ENCODE measurements around the gene KLK3.
A peak's percentile ranks its signal among the peaks of the same experiment; 100 is the strongest.
"Not testable (repeated sequence)": the region's sequence is repeated elsewhere in the genome, so short reads cannot be mapped to it uniquely, and the experiment has no call there.

The KLK3 gene

GRCh38 chr19:50870417-50871089, 15.8 kb downstream of the KLK3 start:
- peak; percentile 9 for DNase-seq

GRCh38 chr19:50873056-50873455, 18.3 kb downstream of the KLK3 start, which contains the start of gene KLK2:
TSS of gene KLK2 (plus strand) at chr19:50873439. CDS start at chr19:50873474, 35 bp downstream.
- DNase-seq, result no peak

- DNase-seq, result no peak
Measured at GRCh38 chr19:50874211-50874610, 19.5 kb downstream of the KLK3 start.

DNA sequence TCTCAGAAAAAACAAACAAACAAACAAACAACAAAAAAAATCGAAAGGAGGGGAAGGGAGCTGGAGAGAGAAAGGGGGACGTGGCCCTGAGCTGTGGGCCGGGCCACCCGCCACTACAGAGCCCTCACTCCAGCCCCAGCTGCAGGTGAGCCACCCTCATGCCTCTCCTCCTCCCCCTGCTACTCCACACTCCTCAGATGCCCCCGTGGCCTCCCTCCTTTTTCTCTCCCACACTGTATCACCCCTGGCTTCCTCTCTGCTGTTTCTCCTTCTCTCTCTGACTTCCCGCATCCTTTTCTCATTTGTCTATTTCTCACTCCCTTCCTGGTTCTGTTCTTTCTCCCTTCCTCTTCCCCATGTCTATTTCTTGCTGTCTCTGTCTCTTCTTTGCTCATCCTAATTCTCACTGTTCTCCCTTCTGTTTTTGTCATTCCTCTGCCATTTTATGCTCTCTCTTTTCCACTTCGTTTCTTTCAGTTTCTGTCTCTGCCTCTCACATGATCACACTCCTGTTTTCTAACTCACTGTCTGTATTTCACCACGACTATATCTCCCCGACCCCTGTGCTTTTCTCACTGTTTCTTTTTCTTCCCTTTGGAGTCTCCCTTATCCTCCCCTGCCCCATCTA, 21.2 kb downstream of the KLK3 start:
- DNase-seq, result no peak

DNA sequence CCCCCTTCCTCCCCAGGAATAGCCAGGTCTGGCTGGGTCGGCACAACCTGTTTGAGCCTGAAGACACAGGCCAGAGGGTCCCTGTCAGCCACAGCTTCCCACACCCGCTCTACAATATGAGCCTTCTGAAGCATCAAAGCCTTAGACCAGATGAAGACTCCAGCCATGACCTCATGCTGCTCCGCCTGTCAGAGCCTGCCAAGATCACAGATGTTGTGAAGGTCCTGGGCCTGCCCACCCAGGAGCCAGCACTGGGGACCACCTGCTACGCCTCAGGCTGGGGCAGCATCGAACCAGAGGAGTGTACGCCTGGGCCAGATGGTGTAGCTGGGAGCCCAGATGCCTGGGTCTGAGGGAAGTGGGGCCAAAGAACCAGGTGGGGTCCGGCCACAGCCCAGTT, 21.7 kb downstream of the KLK3 start:
- DNase-seq, result no peak

DNA sequence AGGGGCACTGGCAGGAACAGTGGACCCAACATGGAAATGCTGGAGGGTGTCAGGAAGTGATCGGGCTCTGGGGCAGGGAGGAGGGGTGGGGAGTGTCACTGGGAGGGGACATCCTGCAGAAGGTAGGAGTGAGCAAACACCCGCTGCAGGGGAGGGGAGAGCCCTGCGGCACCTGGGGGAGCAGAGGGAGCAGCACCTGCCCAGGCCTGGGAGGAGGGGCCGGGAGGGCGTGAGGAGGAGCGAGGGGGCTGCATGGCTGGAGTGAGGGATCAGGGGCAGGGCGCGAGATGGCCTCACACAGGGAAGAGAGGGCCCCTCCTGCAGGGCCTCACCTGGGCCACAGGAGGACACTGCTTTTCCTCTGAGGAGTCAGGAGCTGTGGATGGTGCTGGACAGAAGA, 22.6 kb downstream of the KLK3 start:
- DNase-seq, result no peak

GRCh38 chr19:50878851-50879250, 24.1 kb downstream of the KLK3 start:
- DNase-seq, result no peak

DNA sequence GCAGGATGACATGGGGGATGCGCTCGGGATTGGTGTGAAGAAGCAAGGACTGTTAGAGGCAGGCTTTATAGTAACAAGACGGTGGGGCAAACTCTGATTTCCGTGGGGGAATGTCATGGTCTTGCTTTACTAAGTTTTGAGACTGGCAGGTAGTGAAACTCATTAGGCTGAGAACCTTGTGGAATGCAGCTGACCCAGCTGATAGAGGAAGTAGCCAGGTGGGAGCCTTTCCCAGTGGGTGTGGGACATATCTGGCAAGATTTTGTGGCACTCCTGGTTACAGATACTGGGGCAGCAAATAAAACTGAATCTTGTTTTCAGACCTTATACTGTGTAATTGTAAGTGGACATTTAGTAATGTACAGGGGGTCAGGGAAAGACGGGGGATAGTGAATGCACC, 25.5 kb downstream of the KLK3 start:
- DNase-seq, result no peak

- DNase-seq, result no peak
Measured at GRCh38 chr19:50882188-50882587, 27.5 kb downstream of the KLK3 start.

DNA sequence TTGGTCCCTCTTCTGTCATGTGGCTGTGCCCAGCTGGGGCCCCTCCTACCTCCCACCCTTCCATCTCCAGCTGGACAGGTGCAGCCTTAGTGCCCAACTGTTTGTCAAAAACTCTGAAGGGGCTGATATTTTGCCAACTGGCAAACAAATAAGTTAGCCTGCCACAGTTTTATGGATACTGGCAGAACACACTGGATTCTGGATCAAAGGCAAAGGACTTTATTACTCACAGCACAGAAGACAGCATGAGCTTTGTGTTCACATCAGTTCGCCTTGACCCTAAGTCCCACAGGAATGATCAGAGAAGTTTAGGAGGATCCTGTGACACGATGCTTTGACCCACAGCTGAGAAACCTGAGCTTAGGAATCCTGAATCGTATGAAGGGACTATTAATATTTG, 34.9 kb downstream of the KLK3 start:
- no peak for DNase-seq

DNA sequence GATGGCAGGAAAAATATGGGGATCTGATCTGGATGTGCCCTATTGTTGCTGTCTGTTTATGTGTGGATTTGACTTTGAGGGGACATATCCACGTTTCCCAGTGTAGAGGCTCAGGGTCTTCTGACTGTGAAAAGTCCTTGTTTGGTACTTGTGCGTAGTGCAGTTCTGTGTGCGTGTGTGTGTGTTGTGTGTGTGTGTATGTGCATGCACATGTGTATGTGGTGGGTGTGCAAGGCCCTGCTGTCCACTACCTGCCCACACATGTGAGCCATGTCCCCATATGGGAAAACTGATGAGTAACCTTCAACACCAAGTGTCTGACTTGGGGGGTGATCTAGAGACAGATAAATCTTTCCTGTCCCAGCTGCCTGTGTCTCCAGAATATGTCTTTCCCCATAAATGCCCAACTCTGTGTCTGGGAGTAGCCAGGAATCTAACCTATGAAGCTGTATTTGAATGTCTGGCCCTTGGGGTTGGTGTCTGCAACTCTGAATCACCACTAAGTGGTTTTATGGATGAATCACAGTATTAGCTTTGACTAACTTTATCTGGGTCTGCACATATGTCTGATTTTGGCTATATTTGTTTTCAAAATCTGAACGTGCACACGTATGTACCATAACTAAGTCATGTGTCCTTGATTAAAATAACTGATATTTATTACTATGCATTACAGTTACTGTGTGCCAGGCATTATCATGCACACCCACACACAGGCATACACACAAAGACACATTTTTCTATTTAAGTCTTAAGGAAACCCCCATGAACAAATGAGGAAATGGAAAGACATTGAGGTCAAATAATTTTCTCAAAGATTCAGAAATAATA, 35.9 kb downstream of the KLK3 start:
- DNase-seq, result peak; percentile 12

GRCh38 chr19:50891253-50891625, 36.5 kb downstream of the KLK3 start:
- no peak for DNase-seq

DNA sequence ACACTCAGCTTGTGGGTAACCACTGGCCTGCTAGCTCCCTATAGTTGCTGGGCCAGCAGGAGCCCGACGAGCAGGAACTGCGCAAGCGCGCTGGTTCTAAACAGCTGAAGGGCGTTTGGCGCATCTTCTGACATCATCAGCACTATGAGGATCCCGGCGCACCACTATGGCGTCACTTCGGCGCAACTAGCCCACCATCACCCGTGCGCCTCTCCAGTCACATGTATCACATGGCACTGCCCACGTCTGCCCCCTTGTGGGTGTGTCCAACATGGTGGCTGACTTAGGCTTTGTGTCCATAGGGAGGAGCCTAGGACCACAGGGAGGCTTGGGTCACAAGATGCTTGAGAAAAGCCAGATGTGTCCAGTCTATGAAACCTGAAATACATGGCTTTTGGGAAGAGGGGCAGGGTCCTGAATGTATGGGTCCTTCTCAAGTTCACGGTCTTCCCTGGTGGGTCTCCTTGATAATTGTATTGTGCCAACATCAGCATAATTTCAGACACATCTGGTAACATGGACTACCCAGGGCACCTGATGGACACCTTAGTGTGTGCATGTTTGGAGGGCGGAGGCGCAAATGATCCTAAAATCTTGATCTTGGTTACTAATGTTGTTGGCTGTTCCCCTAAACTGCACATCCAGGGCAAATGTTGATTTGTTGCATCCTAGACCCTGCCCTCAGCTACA, 38.5 kb downstream of the KLK3 start:
- DNase-seq, result no peak

GRCh38 chr19:50894478-50895356, 40.0 kb downstream of the KLK3 start:
- DNase-seq, result no peak

- not testable (repeated sequence) for DNase-seq
Measured at GRCh38 chr19:50896089-50896590, 41.4 kb downstream of the KLK3 start.

DNA sequence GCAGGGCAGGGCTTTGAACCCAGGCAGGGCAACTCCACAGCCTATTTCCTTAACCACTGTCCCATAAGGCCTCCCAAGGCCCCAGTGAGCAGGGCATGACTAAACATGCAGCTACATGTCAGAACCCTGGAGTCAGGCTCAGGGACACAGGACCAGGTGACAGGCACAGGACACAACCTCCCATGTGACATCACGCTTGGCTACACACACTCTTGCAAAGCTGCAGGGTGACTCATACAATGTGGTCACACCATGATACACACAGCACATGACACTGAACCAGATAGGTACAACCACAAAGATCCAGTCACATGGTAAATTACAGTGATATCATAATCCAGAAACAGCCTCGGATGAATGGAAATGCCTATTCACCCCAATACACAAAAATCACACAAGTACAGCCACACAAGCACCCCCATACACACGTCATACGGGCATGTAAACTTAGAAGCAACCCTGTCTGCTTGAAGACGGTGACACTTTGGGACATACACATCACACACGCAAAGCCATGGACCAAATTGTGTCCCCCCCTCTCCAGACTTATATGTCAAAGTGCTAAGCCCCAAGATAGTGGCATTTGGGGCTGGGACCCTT, 42.0 kb downstream of the KLK3 start:
- no peak for DNase-seq

DNA sequence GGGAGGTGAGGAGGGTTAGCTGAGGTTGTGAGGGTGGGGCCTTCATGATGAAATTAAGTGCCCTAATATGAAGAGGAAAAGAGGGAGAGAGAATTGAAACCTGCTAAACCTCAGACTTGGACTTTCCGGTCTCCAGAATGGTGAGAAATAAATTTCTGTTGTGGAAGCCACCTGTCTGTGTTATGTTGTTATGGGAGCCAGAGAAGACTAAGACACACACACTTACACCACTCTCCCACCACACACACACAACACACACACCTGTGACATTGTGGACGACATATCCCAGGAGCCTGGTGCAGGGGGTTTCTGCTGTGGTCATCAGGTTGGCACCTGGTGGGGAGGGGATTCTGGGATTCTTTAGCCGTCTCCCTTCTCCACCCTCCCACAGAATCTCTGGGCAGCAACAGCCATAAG, 42.5 kb downstream of the KLK3 start:
- no peak for DNase-seq

DNA sequence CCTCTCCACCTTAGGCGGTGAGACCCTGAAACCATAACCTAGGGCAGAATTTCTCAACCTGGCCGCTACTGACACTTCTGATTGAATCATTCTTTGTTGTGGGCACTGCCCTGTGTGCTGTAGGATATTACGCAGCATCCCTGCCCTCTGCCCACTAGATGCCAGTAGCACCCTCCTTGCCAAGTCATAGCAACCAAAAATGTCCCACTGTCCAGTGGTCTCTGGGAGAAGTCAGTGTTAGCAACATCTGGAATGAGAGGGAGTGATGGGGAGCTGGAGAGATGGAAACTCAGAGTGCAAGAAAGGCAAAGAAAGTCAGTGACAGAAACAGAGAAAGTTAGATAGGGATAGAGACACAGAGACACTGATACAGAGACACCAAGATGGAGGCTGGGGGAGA, 42.9 kb downstream of the KLK3 start:
- no peak for DNase-seq

DNA sequence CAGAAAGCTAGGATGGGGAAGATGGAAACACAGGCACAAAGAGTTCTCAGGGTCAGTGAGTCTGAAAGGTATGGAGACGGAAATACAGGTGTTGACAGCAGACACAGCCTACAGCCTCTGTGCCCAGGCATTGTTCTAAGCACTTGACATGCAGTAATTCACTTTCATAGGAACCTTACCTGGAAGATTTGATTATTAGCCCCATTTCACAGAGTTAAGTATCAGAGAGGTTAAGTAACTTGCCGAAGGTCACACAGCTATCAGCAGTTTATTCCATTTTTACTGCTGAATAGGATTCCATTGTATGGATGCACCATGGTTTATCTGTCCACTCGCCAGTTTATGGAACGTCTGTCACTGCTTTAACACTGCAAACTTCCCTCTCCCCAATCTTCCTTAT, 43.3 kb downstream of the KLK3 start:
- DNase-seq, result no peak

DNA sequence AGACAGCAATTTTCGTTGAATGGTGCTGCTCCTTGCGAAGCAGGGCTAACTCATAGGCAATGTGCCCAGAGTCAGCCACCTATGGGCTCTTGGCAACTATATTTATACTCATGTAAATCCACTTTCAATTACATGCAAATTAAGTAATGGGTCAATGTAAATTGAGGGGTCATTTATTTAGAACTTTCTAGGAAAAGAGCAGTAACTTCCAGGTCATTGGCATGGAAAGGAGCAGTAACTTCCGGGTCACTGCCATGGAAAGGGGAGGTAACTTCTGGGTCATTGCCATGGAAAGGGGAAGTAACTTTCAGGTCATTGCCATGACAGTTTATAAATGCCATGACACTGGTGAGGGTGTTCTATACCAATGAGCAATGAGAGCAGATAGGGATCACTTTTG, 44.9 kb downstream of the KLK3 start:
- no peak for DNase-seq

GRCh38 chr19:50902640-50903039, 47.9 kb downstream of the KLK3 start:
- no peak for DNase-seq

DNA sequence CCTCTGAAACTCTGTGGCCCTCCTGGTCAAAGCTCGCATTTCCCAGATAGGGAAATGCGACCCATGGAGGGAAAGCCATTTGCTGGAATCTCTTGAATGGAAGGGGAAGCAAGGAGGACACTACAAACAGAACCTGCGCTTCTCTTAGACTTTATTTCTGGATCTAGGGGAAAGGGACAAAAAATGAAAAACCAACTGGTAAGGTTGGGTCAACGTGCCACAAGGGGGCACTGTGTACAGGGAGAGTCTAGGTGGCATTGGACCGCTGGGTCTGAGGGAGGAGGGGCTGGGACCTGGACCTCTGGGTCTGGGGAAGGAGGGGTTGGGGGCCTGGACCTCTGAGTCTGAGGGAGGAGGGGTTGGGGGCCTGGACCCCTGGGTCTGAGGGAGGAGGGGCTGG, 51.5 kb downstream of the KLK3 start:
- no peak for DNase-seq

All from fibroblast of skin of right quadriceps (primary cell).